CD4-positive, alpha-beta T cell treated with Interleukin-1 beta for 1 hour (primary cell): ENCODE data around the gene WFDC10A.
"Not testable (repeated sequence)": the region's sequence is repeated elsewhere in the genome, so short reads cannot be mapped to it uniquely, and the experiment has no call there.

Experiments
- DNase-seq, 2 donors: peaks; one replicate each; pipeline ENCODE4 v3.0.0-alpha.2; 2020 to 2022

Gene WFDC10A

GRCh38 chr20:45649312-45649863 is 19.8 kb downstream of the WFDC10A start:
- DNase-seq, result no peak

- not testable (repeated sequence) for DNase-seq
Observed at GRCh38 chr20:45651726-45652125, 22.2 kb downstream of the WFDC10A start.

GRCh38 chr20:45657038-45657437 is 27.5 kb downstream of the WFDC10A start:
- DNase-seq, result not testable (repeated sequence)

GRCh38 chr20:45670139-45670538 is 40.6 kb downstream of the WFDC10A start, which contains the start of gene WFDC11:
WFDC11 (minus strand) TSS chr20:45670239; CDS start chr20:45650600, 19,639 bp downstream.
- no peak for DNase-seq

GRCh38 chr20:45672765-45673164 is 43.2 kb downstream of the WFDC10A start:
- no peak for DNase-seq

GRCh38 chr20:45679650-45680049 is 50.1 kb downstream of the WFDC10A start:
- DNase-seq, result no peak
